Right cardiac atrium (tissue), 5 donors: ENCODE results near the gene COL21A1. TPM values are rescaled to one million over a fixed set of nuclear protein-coding genes. Genes with fewer than 3 reads are reported as not detected.

Experiments used
- ATAC-seq, 2 donors: fragments of 200-7000 bp; cut with Tn5 transposase; one replicate each; pipeline versions ENCODE4 v1.8.0 to v1.9.1; 2020; ENCODE audit warnings: moderate library complexity in 2 of 2, mild to moderate bottlenecking in 1 of 2
- DNase-seq, 3 donors: peaks; one replicate each; pipeline ENCODE4 v3.0.0-alpha.2; 2020
- H3K27ac ChIP-seq: one replicate; pipeline ENCODE4 v1.5.1; 2013; ENCODE audit warnings: mild to moderate bottlenecking, low read length, control low read depth, moderate library complexity
- H3K27me3 ChIP-seq: one replicate; pipeline ENCODE4 v1.6.1; 2013; ENCODE audit not compliant: control insufficient read depth, insufficient read depth
- H3K4me1 ChIP-seq: one replicate; pipeline ENCODE4 v1.6.1; 2013; ENCODE audit warnings: low read length; ENCODE audit not compliant: control insufficient read depth, insufficient read depth
- H3K4me3 ChIP-seq: one replicate; pipeline ENCODE4 v1.5.1; 2013; ENCODE audit warnings: low read length, control low read depth
- H3K9me3 ChIP-seq: one replicate; pipeline ENCODE4 v1.6.1; 2013; ENCODE audit warnings: low read length; ENCODE audit not compliant: control insufficient read depth
- WGBS: extraction: QIAGEN DNeasy Blood & Tissue Kit; methylation state at CpG from one replicate; pipeline ENCODE4 v1.1.7; 2013; 5-methylcytosine and 5-hydroxymethylcytosine counted together
- intact Hi-C, 4 donors: fragments of 100-400 bp; cut with DNase I; formaldehyde crosslinking; loops; one replicate each; pipeline versions ENCODE4 v1.11.0 to v1.14.0; 2022 to 2023
- polyA plus RNA-seq: library from polyadenylated mRNA; stranded (reverse); fragments of 200-250 nt; gene quantifications from one replicate; pipeline ENCODE4 v1.2.3, GENCODE V29; 2013
- total RNA-seq, 4 donors: library from RNA; stranded (reverse); fragmentation: NEBNext Ultra II Directional; extraction: Animal tissue kit (Norgen Biotek cat#: 25700); gene quantifications; one replicate each; pipeline ENCODE4 v1.2.1, GENCODE V29; 2021
- donor health status: healthy with polysubstance abuse.
- donor health status: DM: no; HTN: yes; CAD: no.
- donor health status: DM: no; HTN: no; CAD: no.
- donor health status: DM: no; HTN: yes; CAD: no; lungs with severe emphysema.
- donor health status: DM: yes; HTN: yes; CAD: no.

COL21A1 gene
- total and polyA plus RNA-seq, 5 donors, result 11.1 to 25.2 (median 19.9) TPM

DNA sequence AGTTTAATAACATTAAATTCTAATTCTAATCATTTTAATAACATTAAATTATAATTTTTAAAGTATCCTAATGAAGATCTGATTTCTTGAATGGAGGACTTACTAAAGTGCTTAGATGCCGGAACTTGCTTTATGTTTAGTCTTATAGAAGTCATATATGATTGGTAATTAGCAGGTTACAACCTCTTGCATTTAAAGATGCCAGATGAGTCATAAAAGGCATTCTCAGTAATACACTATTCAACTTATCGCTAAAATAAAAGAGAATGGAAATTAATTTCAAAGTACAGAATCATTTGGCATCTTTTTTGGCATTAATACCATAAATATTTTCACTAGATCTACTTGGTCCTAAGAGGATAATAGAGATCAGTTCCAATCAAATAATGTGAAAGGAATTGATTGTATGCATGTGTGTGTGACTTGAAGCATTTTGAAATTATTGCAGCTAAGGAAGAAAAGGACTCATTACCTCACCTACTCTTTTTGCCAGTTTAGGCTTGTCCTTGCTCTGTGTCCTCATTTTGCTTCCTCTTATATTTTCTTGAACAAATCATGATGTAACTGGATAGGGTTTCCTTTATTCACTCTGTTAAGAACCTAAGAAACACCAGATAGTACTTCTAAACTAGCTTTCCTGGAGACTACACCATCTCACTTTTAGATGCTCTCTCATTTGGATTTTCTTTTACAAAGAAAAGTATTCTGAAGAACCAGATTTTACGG lies 2.7 kb downstream of the COL21A1 start:
- no peak for ATAC-seq
- H3K4me1 ChIP-seq, result no peaks in the 10 kb centered on the region
- DNase-seq, result no peak
- no peak overlapping the region for H3K27ac ChIP-seq
- H3K4me3 ChIP-seq, result no peak overlapping the region
- no peaks in the 10 kb centered on the region for H3K9me3 ChIP-seq
- WGBS, result 78% methylated on average over 3 of the region's 3 CpGs
- no peaks in the 10 kb centered on the region for H3K27me3 ChIP-seq
- intact Hi-C loops, result no loop called here

DNA sequence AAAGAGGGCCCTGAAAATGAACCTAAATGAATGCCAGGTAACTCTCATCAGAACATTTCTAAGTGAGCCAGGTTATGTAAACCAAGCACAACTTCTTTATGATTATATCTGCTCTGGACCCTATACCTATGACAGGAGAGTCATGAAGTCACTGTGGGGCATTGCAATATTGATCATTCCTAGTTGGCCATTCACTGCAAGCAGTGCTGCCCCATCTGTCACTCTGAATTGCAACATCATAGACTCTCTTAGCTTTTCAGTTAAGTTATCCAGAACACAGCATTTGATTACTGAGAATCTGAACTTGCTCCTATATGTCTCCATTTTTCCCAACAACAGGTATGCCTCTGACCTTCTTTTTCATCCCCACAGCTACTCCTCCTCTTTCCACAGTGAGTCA lies 3.3 kb downstream of the COL21A1 start:
- no peak for ATAC-seq
- intact Hi-C loops, result no loop called here
- no peaks in the 10 kb centered on the region for H3K27me3 ChIP-seq
- no peak overlapping the region for H3K4me3 ChIP-seq
- DNase-seq, result no peak
- H3K4me1 ChIP-seq, result no peaks in the 10 kb centered on the region
- no peaks in the 10 kb centered on the region for H3K9me3 ChIP-seq
- H3K27ac ChIP-seq, result no peak overlapping the region

DNA sequence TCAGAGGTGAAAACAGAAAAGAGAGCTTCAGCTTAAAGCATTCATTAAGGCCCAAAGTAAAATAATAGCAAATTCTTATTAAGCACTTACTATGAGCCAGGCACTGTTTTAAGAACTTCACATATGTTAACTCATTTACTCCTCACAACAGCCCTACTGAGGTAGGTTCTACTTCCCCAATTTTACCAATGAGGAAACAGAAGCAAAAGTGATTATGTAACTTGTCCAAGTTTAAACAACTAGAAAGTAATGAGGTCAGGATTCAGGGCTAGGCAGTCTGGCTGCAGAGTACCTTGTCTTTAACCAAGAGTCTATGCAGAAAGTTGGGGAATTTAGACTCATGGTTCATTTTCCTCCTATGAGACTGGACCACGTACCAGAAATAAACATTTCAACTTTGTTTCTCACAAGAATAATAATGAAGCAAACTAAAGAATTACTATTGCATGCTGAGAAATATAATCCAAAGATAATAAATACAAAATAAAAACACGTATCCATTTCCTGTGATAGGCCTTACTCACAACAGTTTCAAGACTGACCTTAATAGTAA lies 3.8 kb downstream of the COL21A1 start:
- Histone ChIP-seq H3K27ac (no peak overlapping the region), H3K9me3 (no peaks in the 10 kb centered on the region), H3K4me1 (no peaks in the 10 kb centered on the region), H3K27me3 (no peaks in the 10 kb centered on the region), H3K4me3 (no peak overlapping the region)
- DNase-seq (no peak), ATAC-seq (no peak)
- WGBS, result 58% methylated on average over 2 of the region's 2 CpGs
- intact Hi-C loops, result no loop called here

DNA sequence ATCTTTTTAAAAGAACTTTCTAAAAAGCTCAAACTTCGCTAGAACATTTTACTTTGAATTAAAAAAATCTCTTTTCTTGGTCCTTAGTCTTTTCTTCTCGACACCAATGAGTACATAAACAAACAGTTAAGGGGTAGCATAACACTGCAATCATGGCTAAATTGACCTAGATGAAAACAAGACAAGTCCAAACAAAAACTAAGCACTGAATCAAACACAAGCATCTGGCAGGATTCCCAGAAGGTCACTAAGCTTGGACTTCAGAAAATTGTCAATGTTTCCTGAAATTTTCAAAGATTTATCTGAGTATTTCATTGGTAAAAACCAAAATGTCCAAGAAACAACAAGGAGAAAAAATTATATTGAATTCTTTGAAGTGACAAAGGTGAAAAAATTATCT lies 5.0 kb downstream of the COL21A1 start:
- H3K27me3 ChIP-seq, result no peaks in the 10 kb centered on the region

DNA sequence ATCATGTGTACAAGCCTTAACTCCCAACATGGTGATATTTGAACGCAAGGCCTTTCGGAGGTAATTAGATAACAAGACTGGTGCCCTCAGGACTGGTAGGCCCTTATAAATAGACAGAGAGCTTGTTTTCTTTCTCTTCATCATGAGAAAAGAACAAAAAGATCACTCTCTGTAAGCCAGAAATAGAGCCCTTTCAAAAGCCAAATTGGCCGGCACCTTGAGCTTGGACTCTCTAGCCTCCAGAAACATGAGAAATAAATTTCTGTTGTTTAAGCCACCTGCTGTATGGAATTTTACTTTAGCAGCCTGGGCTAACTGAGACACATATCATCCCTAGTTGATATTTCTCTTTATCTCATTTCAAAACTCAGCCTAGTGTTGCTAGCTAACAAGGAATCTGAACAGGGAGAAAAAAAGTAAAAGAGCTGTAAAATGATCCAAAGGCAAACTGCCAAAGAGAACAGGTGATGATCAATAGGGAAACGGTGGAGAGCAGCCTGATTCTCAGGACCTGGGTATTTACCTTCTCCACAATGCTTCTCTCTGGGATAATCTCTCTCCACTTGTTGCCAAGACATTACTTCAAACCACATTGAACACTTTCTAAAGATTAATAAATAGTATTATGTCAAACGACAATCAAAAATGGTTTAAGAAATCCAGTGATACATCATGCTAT lies 6.1 kb downstream of the COL21A1 start:
- H3K4me1 ChIP-seq, result no peaks in the 10 kb centered on the region
- no peaks in the 10 kb centered on the region for H3K9me3 ChIP-seq
- no peak for ATAC-seq
- no peaks in the 10 kb centered on the region for H3K27me3 ChIP-seq
- H3K4me3 ChIP-seq, result no peak overlapping the region
- peak in 1 of 3 donors; percentile 16 for DNase-seq
- intact Hi-C loops, result no loop called here
- 58% methylated on average over 5 of the region's 5 CpGs for WGBS
- H3K27ac ChIP-seq, result no peak overlapping the region

More for the DNA sequence above, 5.0 kb downstream of the COL21A1 start:
- Histone ChIP-seq H3K4me3 (no peak overlapping the region), H3K9me3 (no peaks in the 10 kb centered on the region), H3K27ac (no peak overlapping the region), H3K4me1 (no peaks in the 10 kb centered on the region)
- 14% methylated on average over 2 of the region's 2 CpGs for WGBS
- intact Hi-C loops, result no loop called here
- DNase-seq (no peak), ATAC-seq (no peak)

DNA sequence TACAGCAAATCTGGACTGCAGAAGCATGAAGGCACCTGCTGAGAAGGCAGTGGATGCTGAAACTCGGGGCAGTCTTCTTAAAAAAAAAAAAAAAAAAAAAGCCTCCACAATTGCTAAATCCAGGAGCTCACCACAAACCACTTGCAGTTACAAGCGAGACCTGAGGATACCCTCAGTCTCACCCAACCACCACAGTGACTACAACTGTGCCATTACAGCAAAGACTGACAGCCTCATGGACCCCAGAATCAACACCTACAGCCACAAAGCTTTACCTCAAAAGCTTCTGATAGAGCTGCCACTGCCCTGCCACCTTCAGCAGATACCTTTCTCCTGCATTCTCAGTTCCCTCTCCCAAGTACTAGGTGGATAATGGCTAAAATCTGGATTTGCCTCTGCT lies 9.0 kb downstream of the COL21A1 start:
- 76% methylated on average over 2 of the region's 2 CpGs for WGBS
- no peaks in the 10 kb centered on the region for H3K4me1 ChIP-seq

DNA sequence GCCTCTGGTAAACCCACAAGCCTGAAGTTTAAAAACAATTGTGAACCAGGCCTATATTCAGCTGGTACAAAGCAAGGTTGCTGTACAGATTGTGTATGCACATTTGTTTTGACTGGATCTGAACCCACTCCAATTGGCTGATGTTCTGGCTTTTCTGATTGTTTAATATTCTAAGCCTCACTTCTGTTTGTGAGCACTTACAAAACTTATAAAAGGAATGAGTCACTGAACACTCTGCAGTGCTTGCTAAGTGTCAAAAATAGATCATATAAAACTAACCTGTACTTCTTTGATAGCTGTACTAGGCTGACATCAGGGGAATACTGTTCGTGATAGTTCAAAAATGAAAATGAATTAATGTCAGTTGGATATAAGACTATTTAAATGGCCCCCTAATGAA lies 12.1 kb downstream of the COL21A1 start:
- no peaks in the 10 kb centered on the region for H3K27me3 ChIP-seq
- ATAC-seq, result no peak
- intact Hi-C loops, result no loop called here
- no peaks in the 10 kb centered on the region for H3K9me3 ChIP-seq
- no peaks in the 10 kb centered on the region for H3K4me1 ChIP-seq
- WGBS, result 42% methylated on average over 1 of the region's 1 CpG
- H3K4me3 ChIP-seq, result no peak overlapping the region
- no peak overlapping the region for H3K27ac ChIP-seq
- no peak for DNase-seq

More for the DNA sequence above, 9.0 kb downstream of the COL21A1 start:
- no peak overlapping the region for H3K4me3 ChIP-seq
- DNase-seq, result no peak
- H3K27ac ChIP-seq, result no peak overlapping the region
- ATAC-seq, result no peak
- H3K9me3 ChIP-seq, result no peaks in the 10 kb centered on the region
- intact Hi-C loops, result no loop called here
- no peaks in the 10 kb centered on the region for H3K27me3 ChIP-seq

DNA sequence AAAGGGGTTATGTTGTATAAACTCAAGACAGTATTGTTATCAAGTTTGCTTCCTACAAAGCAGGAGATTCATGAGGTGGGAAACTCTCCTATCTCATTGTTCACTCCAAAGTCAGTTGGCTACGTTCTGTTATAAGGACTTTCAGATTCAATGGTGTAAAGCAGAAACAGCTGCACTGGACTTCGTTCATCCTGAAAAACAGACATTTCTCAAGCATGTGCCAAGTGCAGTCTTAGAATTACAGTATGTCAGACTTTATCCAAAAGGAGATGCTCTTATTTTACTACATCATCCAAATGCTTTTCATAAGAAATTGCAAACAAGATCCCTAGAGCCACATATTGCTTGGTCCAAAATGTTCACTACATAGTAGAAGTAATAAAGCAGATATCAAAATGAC lies 14.9 kb downstream of the COL21A1 start:
- intact Hi-C loops, result no loop called here

DNA sequence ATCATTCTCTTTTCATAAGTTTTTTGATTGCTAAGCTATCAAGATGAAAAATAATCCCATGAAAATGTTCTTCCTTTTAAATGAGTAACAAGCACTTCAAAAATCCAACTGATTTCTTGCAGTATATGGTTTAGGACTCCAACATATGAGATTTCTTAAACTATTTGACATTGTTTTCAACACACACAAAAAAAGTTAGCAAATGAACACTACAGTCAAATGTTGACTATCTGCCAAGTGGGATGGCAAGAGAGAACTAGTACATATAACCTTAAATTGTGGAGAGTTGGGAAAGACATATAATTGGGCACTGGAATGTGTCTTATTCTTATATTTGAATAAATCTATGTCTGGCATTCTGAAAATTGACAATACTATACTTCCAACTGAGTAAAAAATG lies 15.6 kb downstream of the COL21A1 start:
- no peaks in the 10 kb centered on the region for H3K9me3 ChIP-seq
- H3K4me3 ChIP-seq, result no peak overlapping the region
- H3K27ac ChIP-seq, result no peak overlapping the region
- DNase-seq (no peak), ATAC-seq (no peak)
- intact Hi-C loops, result no loop called here
- H3K27me3 ChIP-seq, result no peaks in the 10 kb centered on the region
- H3K4me1 ChIP-seq, result no peaks in the 10 kb centered on the region

More for the DNA sequence above, 14.9 kb downstream of the COL21A1 start:
- H3K4me1 ChIP-seq, result no peaks in the 10 kb centered on the region
- H3K27me3 ChIP-seq, result no peaks in the 10 kb centered on the region
- DNase-seq, result no peak
- no peak overlapping the region for H3K4me3 ChIP-seq
- no peaks in the 10 kb centered on the region for H3K9me3 ChIP-seq
- 35% methylated on average over 2 of the region's 2 CpGs for WGBS
- H3K27ac ChIP-seq, result no peak overlapping the region
- no peak for ATAC-seq

DNA sequence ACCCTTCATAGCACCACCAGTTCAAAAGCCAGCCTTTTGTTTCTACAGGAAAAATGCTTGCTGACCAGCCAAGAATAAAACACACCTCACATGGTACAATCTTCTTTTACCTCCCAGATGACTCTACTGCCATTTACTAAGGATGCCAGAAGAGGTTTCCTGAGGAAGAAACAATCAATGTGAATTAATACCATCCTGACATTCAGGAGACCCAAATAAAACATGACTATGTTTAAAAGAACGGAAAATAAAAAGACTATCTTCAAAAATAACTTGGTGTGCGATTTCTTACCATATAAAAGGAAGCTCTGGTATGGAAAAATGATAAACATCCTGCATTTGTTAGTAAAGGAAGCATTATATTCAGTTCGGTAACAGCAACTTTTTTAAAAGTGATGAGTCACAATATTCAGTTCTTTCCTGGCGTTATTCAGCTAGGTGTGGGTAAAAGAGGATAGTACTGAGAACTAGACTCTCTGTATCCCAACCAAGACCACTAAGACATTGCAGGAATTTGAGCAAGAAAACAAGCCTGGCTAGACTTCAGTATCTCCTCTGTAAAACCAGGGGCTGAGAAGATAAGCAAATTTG lies 16.3 kb downstream of the COL21A1 start:
- Histone ChIP-seq H3K4me1 (no peaks in the 10 kb centered on the region), H3K4me3 (no peak overlapping the region), H3K9me3 (no peaks in the 10 kb centered on the region), H3K27me3 (no peaks in the 10 kb centered on the region), H3K27ac (no peak overlapping the region)
- DNase-seq, result no peak
- no peak for ATAC-seq
- intact Hi-C loops, result no loop called here
- 49% methylated on average over 4 of the region's 4 CpGs for WGBS
